NCI-H2081 (cell line): ENCODE measurements around the gene DMAP1.

ENCODE experiments used
- DNase-seq, 2 experiments: peaks; one replicate each; lab custom pipeline; 2025; lab: John Stamatoyannopoulos, UW

The DMAP1 gene

DNA sequence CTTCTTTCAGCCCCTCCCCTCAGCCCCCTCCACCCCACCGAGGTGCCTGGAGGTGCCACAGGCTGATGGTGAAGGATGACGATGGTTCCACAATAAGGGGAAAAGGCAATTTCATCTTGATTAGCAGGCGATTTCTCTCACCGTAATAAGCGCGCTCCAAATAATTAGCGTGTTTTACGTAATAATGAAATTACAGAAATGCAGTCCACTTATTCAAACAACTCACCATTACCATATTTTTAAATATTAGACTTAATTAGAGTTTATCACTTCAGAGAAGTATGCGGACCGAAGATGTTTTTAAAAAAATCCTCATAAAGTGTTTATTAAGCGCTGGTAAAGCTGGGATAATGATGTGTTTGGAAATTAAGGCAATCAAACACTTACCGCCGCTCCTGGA is 14.9 kb downstream of the DMAP1 start:
- DNase-seq = no peak

- DNase-seq = no peak
Measured at GRCh38 chr1:44229435-44230167, 16.3 kb downstream of the DMAP1 start.

DNA sequence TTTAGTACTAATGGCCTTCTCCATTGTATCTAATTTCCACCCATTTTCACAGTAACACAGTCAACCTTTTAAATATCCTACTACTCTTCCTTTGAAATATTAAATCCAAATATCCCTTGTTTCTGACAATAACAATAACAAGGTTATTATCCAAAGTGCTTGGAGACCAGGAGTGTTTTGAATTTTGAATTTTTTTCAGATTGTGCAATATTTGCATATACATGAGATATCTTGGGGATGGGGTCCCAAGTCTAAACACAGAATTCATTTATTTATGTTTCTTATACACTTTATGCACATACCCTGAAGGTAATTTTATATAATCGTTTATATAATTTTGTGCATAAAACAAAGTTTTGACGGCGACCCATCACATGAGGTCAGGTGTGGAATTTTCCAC is 17.5 kb downstream of the DMAP1 start:
- no peak for DNase-seq

GRCh38 chr1:44233593-44233992 is 20.3 kb downstream of the DMAP1 start:
- no peak for DNase-seq

DNA sequence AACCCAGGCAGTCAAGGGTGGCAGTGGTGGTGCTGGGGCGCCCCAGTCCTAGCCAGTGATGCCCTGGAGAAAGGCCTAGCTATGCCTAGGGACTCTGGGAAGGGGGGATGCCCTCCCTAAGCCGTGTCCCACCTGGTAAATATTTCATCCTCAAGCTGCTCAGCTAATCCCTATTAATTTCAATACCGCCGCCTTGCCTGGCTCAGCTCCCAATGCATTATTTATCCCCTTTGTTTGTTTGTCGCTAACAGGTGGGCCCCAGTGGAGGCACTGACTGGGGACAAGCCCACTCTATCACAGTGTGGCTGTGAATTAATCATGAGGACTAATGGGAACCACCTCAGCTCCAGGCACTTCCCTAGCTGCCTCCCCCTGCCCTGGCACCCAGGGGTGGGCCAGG is 22.5 kb downstream of the DMAP1 start:
- DNase-seq = no peak

GRCh38 chr1:44236490-44237272 is 23.4 kb downstream of the DMAP1 start:
- no peak for DNase-seq

- no peak for DNase-seq
Measured at GRCh38 chr1:44237721-44238457, 24.6 kb downstream of the DMAP1 start.

DNA sequence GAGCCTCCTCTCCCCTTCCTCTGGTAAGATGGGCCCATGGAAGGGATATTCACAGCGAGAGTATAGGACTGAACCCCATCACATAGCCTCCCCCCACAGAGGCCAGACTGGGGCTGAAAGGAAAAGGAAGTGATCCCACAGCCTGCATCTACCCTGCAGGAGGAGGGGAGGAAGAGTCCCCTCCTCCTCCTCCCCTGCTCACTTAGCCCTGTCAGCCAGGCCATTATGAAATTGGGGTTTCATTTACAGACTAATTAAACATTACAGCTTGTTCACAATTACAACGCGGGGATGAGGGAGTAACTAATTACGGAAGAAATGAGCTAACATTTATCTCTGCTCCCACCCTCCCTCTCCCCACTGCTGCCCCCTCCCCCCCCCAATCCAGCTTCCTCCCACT is 25.4 kb downstream of the DMAP1 start:
- DNase-seq = no peak

- no peak for DNase-seq
Measured at GRCh38 chr1:44239331-44239960, 26.2 kb downstream of the DMAP1 start.

GRCh38 chr1:44239961-44240371 is 26.7 kb downstream of the DMAP1 start:
- no peak for DNase-seq

- DNase-seq = no peak
Measured at GRCh38 chr1:44240802-44241671, 27.8 kb downstream of the DMAP1 start.

- DNase-seq = no peak
Measured at GRCh38 chr1:44242746-44243145, 29.5 kb downstream of the DMAP1 start.

DNA sequence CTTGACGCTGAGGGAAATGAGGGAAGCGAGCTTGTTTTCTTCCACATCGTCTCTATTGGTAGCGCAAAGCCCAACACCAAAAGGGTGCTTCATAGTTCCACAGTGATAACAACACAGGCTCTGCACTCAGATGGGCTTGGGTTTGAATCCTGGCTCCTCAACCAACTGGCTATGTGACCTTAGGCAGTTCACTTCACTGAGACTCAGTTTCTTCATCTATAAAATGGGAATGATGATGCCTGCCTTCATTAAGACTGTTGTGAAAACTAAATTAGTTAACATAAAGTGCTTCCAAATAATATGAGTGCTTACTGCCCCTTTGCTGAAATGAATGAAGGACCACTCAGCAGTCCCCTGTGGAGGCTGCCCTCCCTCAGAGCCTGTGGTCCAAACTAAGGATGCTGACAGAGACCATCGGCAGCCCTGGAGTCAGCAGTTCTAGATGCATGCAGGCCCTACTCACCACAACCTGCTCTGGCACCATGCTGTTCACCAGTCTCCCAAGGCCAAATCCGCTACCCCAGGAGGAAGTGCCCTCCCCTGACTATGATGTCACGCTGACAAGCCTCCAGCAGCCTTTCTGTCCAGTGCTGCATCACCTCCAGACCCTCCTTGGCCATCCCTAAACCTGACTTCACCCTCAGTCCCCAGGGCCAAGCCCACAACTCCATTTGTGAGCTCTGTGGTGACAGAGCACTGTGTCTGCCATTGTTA is 30.7 kb downstream of the DMAP1 start:
- DNase-seq = no peak

GRCh38 chr1:44244986-44245385 is 31.7 kb downstream of the DMAP1 start:
- DNase-seq = no peak

DNA sequence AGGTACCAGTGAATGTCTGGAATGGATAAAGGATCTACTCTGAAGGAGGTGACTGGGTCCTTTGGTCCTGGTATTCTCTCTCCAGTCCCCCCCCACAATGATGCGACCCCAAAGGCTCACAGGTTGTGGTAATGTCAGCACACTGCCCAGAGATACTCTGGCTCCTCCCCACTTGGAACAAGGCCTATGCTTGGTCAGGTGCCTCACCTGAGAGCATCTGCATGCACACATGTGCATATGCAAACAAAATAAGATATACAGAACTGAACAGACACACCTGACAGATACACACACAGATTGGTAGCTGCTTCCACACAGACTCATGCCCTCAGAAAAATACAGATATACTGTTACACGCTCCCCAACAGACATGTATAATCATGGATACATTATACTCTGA is 33.5 kb downstream of the DMAP1 start:
- peak in 1 of 2 experiments; percentile 42 for DNase-seq

DNA sequence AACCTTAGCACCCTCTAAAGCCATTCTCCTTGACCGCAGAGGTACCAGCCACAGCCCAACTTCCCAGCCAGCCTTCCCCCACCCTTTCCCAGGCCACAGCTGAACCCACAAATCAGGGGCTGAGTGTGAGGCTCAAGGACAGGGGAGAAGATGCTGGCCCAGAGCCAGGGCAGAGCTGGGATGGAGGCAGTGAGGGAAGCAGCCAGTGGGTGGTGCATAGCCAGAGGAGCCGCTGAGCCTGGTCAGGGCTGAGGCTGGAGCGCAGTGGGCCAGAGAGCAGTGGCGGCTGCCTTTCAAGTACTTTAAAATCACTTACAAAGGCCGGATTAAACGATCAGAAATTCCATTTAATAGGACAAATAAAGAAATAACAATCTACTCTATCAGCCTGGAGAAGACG is 36.3 kb downstream of the DMAP1 start:
- no peak for DNase-seq

DNA sequence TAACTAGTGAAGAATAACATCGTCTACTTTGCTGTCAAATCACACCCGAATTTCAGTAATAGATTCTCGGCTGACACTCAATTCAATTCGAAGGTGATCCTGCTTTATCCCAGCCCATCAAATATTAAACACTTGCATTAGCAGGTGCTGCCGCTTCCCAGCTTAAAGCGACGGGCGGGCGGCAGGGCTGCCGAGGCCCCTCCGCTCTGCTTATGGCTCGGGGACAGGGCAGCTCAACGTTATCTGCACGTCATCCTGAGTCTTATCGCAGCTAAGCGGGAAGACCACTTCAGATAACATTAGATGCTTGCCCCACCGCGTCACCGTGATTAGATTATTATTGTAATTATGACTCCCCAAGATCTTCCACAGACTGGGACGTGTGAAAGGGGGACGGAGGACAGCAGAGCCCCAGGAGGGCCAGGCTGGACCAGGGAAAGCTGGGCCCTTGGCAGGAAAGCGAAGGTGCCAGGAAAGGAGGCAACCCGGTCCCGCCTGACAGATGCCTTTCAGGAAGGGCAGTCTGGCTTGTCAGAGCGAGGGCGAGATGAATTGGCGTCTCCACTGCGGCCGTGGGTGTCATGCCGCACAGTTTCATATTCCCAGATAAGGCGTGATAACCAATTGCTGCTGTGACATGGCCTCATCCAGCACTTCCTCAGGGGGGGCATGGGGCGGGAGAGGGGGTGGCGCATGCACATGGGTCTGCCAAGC is 37.0 kb downstream of the DMAP1 start:
- no peak for DNase-seq

GRCh38 chr1:44251486-44251885 is 38.2 kb downstream of the DMAP1 start:
- DNase-seq = no peak

- DNase-seq = peak in 1 of 2 experiments; percentile 52
Measured at GRCh38 chr1:44251989-44252671, 38.9 kb downstream of the DMAP1 start.
